LoVo (cell line): Measurements from ENCODE around the gene MAP3K15.
"Not testable (repeated sequence)": the region's sequence is repeated elsewhere in the genome, so short reads cannot be mapped to it uniquely, and the experiment has no call there.

Source experiments
- DNase-seq: peaks from one replicate; pipeline ENCODE4 v3.0.0-alpha.2; 2016; ENCODE audit warnings: low spot score

Gene MAP3K15

GRCh38 chrX:19532709-19533108 is 17.4 kb upstream of the MAP3K15 start:
- no peak for DNase-seq

DNA sequence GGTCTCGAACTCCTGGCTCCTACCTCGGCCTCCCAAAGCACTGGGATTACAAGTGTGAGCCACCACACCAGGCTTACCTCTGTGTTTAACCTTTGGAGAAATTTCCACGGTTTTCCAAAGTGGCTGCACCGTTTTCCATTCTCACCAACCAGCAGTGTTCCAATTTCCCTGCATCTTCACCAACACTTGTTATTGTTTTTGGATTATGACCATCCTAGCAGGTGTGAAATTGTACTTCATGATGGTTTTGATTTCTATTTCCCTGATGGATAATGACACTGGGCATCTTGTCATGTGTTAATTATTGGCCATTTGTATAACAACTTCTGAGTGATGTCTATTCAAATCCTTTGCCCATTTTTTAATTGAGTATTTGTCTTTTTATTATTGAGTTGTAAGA is 2.7 kb upstream of the MAP3K15 start:
- DNase-seq: no peak

GRCh38 chrX:19515615-19516105 is 352 bp upstream of the MAP3K15 start:
- no peak for DNase-seq

- DNase-seq: no peak
These were observed 1.9 kb downstream of the MAP3K15 start for GRCh38 chrX:19513383-19513782.

- DNase-seq: no peak
These were observed 2.3 kb downstream of the MAP3K15 start for GRCh38 chrX:19512961-19513360.

GRCh38 chrX:19512359-19512758 is 2.9 kb downstream of the MAP3K15 start:
- no peak for DNase-seq

DNA sequence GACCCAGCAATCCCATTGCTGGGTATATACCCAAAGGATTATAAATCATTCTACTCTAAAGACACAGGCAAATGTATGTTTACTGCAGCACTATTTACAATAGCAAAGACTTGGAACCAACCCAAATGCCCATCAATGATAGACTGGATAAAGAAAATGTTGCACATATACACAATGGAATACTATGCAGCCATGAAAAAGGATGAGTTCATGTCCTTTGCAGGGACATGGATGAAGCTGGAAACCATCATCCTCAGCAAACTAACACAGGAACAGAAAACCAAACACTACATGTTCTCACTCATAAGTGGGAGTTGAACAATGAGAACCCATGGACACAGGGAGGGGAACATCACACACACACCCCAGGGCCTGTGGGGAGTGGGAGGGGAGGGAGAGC is 3.5 kb downstream of the MAP3K15 start:
- not testable (repeated sequence) for DNase-seq

DNA sequence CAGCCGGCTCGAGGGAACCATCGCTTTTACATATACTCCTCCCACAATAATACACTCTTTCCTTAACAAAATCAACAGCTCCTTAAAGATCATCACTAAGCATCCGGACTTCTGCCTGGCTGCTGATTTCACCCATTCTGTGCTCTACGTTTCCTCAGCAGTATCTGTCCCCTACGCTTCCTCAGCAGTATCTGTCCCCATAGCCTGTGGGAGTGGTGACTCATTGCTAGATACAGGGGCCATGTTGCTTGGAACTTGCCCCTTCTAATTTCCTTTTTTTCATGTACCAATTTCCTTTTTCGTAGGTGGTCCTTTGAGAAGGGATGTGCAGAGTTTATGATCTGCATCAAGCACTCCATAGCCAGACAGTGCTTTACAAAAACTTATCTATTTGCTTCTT is 18.6 kb downstream of the MAP3K15 start:
- DNase-seq: no peak

DNA sequence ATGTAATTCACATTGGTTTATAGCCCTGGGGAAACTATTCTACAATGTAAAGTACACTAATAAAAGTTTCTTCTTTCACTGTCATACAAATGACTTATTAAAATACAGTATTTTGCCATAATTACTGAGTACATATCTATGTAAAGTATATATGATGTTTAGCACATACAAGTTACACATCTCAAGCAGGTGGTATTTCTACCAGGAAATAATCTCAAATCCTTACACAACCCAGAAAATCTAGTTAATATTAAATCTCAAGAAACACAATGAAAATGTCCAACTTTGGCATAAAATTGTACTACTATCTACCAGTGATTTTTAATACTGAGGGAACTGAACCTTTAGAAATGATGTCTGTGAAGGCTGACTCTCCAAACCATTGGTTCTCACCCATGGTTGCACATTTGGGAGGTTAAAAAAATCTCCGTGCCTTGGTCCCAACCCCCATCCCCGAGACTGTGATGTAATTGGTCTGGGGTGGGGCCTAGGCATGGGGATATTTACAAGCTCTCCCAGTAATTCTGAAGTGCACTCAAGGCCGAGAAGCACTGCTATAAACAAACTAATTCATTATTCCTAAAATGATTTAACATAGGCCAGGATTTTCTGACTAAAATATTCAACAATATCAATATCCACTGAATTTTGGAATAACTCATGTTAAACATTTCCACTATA is 27.6 kb downstream of the MAP3K15 start:
- DNase-seq: no peak

DNA sequence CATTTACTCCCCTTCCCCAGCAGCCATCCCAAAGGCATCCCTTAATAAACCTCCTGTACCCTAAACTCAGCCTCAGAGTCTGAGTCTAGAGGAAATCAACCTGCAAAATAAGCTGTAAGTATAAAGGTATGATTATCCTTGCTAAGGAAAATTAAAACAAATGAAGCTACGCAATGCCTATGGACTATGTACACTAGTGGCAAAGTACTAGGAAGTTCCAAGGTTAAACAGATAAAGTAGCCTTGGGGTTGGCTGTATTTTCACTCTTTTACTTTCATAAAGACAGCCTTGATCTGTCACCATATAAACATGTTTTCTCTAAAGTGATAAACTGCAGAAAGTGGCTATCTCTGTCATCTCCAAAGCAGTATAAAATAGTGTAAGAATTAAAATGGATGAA is 35.9 kb downstream of the MAP3K15 start:
- DNase-seq: no peak

DNA sequence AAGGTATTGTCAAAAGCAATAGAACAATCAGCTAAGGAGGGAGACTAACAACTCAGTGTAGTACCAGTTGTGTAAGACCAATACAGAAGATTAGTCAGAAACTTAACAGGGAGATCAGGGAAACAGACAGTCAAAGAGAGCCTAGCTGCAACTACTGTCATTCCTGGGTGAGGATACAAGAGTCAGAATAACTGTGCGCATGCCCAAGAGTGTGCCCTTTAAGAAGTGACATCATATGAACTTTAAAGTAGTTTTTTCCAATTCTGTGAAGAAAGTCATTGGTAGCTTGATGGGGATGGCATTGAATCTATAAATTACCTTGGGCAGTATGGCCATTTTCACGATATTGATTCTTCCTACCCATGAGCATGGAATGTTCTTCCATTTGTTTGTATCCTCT is 46.9 kb downstream of the MAP3K15 start:
- DNase-seq: not testable (repeated sequence)

DNA sequence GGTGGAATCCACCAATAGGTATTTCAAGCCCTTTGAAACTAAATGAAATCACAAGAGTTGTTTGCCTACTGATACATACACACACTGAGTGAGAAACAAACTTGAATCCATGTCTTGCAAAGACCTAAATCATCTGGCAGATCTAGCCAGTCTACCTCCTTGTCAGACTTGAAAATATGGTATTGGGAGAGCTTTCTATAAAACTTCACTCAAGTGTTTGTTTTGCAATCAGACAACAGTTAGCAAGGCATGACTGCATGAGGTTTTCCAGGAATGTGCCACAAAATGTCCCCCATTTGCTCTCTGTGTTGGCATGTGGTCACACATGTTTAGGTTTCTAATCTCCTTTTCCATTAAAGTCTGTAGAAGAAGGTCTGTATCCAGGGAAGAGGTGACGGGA is 52.4 kb downstream of the MAP3K15 start:
- no peak for DNase-seq

GRCh38 chrX:19462231-19462630 is 53.1 kb downstream of the MAP3K15 start:
- DNase-seq: no peak

DNA sequence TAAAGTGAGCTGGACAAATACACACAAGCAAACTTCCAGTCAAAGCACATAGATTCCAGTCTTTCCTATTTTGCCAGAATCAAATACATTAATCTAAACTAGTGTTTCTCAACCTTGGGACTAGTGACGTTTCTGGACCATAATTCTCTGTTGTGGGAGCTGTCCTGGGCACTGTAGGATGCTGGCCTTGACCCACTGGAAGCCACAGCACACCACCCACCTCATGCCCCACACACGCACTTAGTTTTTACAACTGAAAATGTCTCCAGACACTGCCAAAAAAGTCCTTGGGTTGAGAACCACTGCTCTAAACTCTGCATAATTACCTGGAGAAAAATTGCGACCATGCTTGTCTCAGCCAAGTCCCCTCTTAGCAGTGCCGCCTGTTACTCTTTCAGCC is 57.6 kb downstream of the MAP3K15 start:
- DNase-seq: no peak

- DNase-seq: no peak
These were observed 67.2 kb downstream of the MAP3K15 start for GRCh38 chrX:19448077-19448476.

GRCh38 chrX:19446397-19446796 is 68.9 kb downstream of the MAP3K15 start:
- DNase-seq: no peak

- not testable (repeated sequence) for DNase-seq
These were observed 69.5 kb downstream of the MAP3K15 start for GRCh38 chrX:19445772-19446171.

DNA sequence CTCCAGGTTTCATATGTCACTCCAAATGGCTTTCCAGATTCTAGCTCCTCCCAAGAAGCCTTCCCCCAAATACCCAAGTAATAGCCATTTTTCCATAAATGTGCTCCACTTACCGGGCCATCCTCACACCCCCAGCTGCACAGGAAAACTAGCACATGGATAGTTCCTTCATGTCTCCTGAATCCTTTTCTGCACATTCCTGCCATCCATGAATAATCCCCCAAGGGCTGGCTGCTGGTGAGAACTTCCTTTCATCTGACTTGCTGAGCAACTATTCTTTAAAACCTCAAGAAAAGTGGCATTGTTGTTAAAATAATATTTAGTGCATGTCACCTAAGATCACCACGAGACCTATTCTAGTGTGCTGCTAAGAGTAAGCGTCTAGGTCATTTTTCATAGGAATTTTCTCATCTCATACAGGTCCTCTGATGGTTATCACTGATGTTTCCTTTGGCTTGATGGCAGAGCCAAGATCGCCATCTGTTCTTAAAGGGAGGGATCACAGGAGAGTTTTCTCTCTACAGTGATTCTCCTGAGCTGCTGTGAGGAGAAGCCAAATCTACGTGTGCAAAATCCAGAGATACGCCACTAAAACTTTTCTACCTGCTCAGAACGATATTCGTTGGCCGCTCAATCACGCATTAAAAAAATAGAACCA is 71.3 kb downstream of the MAP3K15 start:
- DNase-seq: no peak

DNA sequence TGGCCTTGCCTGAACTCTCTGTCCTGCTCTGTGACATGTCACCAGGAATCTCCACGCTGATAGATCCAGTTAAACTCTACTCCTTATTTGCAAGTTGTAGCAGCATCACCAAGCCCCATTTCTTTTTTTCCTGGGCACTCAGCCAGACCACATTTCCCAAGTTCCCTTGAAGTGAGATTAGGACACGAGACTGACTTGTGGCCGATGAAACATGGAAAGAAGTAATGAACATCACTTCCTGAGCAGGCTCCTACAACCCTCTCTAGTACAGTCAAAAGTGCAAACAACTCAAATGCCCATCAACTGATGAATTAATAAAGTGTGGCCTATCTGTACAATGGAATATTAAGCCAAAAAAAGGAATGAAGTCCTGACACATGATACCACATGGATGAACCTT is 74.6 kb downstream of the MAP3K15 start:
- peak; percentile 4 for DNase-seq

DNA sequence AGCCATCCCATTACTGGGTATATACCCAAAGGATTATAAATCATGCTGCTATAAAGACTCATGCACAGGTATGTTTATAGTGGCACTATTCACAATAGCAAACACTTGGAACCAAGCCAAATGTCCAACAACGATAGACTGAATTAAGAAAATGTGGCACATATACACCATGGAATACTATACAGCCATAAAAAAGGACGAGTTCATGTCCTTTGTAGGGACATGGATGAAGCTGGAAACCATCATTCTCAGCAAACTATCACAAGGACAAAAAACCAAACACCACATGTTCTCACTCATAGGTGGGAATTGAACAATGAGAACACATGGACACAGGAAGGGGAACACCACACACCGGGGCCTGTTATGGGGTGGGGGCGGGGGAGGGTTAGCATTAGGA is 92.6 kb downstream of the MAP3K15 start:
- DNase-seq: not testable (repeated sequence)

DNA sequence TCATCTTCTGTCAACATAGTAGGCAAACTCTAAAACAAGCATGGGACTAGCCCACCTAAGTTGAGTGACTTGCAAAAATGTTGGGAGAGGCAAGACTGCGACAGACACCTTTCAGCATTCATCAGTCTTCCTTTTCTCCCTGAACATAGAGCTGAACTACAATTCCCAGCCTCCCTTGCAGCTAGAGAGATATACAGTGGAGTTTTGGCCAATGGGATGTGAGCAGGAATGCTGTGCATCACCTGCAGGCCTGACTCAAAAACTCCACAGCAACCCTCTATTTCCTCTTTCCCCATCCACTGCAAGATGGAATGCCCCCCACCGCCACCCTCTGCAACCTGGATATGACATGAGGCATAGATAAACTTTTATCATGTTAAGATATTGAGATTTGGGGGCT is 105.0 kb downstream of the MAP3K15 start:
- no peak for DNase-seq

DNA sequence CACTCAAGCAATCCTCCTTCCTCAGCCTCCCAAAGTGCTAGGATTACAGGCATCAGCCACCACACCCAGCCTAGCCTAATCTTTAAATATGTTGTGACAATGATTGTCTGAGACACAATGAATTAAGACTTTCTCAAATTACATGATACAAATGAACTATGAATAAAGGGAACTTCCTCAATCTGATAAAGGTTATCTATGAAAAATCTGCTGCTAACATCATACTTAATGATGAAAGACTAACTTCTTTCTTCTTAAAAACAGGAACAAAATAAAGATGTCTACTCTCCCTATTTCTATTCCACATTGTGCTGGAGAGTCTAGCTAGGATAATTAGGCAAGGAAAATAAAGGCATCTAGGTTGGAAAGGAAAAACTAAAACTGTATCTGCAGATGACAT is 111.6 kb downstream of the MAP3K15 start:
- no peak for DNase-seq

- no peak for DNase-seq
These were observed 122.6 kb downstream of the MAP3K15 start for GRCh38 chrX:19392703-19393102.

- no peak for DNase-seq
These were observed 123.2 kb downstream of the MAP3K15 start for GRCh38 chrX:19392078-19392477.
